Loucy (cell line): Measurements from ENCODE around the gene SUSD2.

Experiments used
- CTCF ChIP-seq: fragments of 200-600 bp; sonication (generic); conservative IDR thresholded peaks from 2 replicates; pipeline ENCODE4 v1.5.1; 2014; ENCODE audit warnings: mild to moderate bottlenecking, antibody characterized with exemption, low read length
- EZH2phosphoT487 ChIP-seq: fragments of 200-600 bp; IDR thresholded peaks from 2 replicates; pipeline ENCODE4 v1.6.1; 2018; ENCODE audit warnings: antibody characterized with exemption, mild to moderate bottlenecking, moderate library complexity, borderline replicate concordance

- TF ChIP-seq CTCF (no peak), EZH2phosphoT487 (no peak)
Measured at GRCh38 chr22:24235315-24235714, 54.0 kb downstream of the SUSD2 start.
